ENCODE results near the gene RILP. TPM values are rescaled to one million over a fixed set of nuclear protein-coding genes. Genes with fewer than 3 reads are reported as not detected.

RILP gene
- total RNA-seq, 2 experiments from 2014 or later, result 6.2 to 6.5 TPM

DNA sequence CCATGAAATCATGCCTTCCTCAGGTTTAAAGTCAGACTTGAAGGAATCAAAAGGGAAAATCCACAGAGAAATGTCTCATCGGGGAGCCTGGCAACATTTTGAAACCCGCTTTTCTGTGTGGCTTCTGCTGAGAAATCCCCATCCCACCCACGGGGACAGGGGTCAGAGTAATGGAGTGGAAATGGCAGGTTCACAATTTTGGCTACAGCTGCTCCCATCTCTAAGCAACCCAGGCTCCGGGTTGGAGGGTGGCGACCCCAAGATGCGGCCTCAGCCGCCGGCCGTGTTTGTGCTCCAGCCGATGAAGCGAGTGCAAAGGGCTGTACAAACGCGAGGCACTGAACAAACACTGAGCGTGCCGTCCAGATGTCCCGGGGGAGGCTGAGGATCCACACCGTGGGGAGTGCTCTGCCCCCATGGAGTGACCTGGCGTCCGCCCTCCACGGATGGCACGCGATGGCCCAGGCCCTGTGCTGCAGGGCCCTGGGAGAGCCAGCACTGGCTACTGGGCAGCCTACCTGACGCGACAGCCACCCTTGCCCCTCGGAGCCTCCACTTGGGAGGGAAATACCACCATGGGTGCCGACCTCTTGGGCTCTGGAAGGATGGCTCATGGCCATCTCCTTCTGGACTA is 43.2 kb downstream of the RILP start:
- no peaks in the 10 kb centered on the region for H3K27me3 Mint-ChIP-seq (ENCODE audit: low read depth)
- POLR2A ChIA-PET, result no interaction called here
- CTCF ChIA-PET, result interaction anchor here (1.3 to 2.1 kb wide), 2 partner anchors 13 to 32 kb away, joined by 3 to 10 read pairs; no protein-coding TSS in a partner anchor
- H3K4me3 Mint-ChIP-seq, result no peak overlapping the region
- no peak for ATAC-seq
- no peaks in the 10 kb centered on the region for H3K36me3 Mint-ChIP-seq (ENCODE audit: low read depth)
- peaks cover 12% of the 10 kb centered on the region for H3K4me1 Mint-ChIP-seq (ENCODE audit: low read depth)
- H3K9me3 Mint-ChIP-seq (ENCODE audit: insufficient read depth), result peaks cover 6% of the 10 kb centered on the region
- no peak overlapping the region for H3K27ac Mint-ChIP-seq
- no peak for DNase-seq

DNA sequence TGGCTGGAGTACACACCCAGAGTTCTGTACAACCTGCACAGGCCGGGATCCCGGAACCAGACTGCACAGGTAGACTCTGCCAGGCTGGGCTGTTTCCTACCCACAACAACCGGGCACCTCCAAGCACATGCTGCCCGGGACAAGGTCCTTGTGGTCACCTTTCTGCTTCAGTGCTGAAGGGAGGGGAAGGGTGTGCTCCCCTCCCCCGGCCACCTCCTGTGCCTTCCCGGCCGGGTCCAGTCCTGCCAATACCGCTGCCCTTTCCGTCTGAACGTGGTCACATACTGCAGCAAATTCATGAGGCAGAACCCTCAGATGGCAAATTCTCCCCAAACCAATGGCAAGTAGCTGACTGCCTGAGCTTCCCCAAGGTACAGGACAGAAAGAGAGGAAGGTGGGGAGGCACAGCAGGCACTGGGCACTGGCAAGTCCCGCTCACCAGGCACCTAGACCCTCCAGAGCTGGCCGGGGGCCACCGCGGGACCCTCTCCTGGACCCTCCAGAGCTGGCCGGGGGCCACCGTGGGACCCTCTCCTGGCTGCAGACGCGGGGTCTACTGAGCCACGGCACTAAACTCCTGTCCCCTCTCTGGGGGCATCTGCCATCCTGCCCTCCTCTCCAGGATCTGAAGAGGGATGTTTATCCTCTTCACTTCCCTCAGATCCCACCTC is 43.9 kb downstream of the RILP start:
- POLR2A ChIA-PET, result no interaction called here
- no peaks in the 10 kb centered on the region for H3K27me3 Mint-ChIP-seq (ENCODE audit: low read depth)
- CTCF ChIA-PET, result interaction anchor here (0.6 kb wide), 1 partner anchor 609 kb away, joined by 3 read pairs; the partner anchor contains the start of gene TIMM22
- no peak for ATAC-seq
- H3K4me3 Mint-ChIP-seq, result no peak overlapping the region
- DNase-seq, result no peak
- peaks cover 12% of the 10 kb centered on the region for H3K4me1 Mint-ChIP-seq (ENCODE audit: low read depth)
- peaks cover 8% of the 10 kb centered on the region for H3K9me3 Mint-ChIP-seq (ENCODE audit: insufficient read depth)
- no peaks in the 10 kb centered on the region for H3K36me3 Mint-ChIP-seq (ENCODE audit: low read depth)
- no peak overlapping the region for H3K27ac Mint-ChIP-seq

DNA sequence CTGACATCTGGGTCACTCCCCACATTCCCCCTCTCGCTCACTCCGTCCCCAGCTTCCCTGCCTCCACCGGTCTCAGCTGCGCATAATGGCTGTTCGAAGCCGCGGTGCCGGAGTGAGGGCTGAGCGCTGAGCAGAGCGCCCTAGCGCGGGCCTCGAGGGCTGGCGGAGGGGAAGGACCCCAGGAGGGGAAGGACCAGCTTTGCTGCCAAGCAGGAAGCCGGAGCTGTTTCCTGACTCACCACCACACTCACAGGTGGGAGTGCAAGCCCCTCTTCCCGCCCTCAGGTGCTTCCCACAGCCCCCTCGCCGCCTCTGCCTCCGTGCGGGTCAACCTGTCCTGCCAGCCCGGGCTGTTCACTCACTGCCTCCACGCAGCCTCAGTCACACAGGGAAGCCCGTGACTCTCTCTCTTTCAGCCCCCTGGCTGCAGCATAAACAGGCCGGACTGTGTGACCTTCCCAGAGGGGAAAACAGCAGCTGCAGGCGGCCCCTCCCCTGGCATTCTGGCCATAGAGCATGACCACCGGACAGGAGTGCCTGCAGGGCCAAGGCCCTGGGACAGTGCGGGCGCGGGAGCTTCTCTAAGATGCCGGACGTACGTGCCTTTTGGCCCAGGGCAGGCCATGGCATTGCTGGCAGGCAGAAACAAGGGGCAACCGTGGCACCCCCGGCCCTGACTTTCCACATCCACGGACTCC is 44.7 kb downstream of the RILP start:
- Mint-ChIP-seq H3K27me3 (ENCODE audit: low read depth) (no peaks in the 10 kb centered on the region), H3K4me1 (ENCODE audit: low read depth) (peaks cover 12% of the 10 kb centered on the region), H3K9me3 (ENCODE audit: insufficient read depth) (peaks cover 8% of the 10 kb centered on the region), H3K36me3 (ENCODE audit: low read depth) (no peaks in the 10 kb centered on the region), H3K27ac (no peak overlapping the region), H3K4me3 (no peak overlapping the region)
- ChIA-PET CTCF (interaction anchor here (0.6 to 1.9 kb wide), 2 partner anchors 25 to 608 kb away, joined by 3 to 7 read pairs; partner anchors contain the start of gene TIMM22), POLR2A (interaction anchor here (1.2 kb wide), 1 partner anchor 21 kb away, joined by 3 read pairs; no protein-coding TSS in a partner anchor)
- ATAC-seq, result no peak
- no peak for DNase-seq

DNA sequence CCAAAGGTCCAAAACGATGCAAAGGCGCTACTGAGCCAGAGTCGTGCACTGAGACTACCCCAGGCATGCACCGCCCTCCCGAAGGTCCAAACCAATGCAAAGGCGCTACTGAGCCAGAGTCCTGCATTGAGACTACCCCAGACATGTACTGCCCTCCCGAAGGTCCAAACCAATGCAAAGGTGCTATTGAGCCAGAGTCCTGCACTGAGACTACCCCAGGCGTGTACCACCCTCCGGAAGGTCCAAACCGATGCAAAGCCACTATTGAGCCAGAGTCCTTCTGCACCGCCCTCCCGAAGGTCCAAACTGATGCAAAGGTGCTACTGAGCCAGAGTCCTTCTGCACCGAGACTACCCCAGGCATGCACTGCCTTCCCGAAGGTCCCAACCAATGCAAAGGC is 48.1 kb downstream of the RILP start:
- no peak overlapping the region for H3K4me3 Mint-ChIP-seq
- no peak for ATAC-seq
- peaks cover 8% of the 10 kb centered on the region for H3K9me3 Mint-ChIP-seq (ENCODE audit: insufficient read depth)
- no peaks in the 10 kb centered on the region for H3K4me1 Mint-ChIP-seq (ENCODE audit: low read depth)
- no peak for DNase-seq
- POLR2A ChIA-PET, result no interaction called here
- no peaks in the 10 kb centered on the region for H3K27me3 Mint-ChIP-seq (ENCODE audit: low read depth)
- no peaks in the 10 kb centered on the region for H3K36me3 Mint-ChIP-seq (ENCODE audit: low read depth)
- CTCF ChIA-PET, result no interaction called here
- H3K27ac Mint-ChIP-seq, result no peak overlapping the region

DNA sequence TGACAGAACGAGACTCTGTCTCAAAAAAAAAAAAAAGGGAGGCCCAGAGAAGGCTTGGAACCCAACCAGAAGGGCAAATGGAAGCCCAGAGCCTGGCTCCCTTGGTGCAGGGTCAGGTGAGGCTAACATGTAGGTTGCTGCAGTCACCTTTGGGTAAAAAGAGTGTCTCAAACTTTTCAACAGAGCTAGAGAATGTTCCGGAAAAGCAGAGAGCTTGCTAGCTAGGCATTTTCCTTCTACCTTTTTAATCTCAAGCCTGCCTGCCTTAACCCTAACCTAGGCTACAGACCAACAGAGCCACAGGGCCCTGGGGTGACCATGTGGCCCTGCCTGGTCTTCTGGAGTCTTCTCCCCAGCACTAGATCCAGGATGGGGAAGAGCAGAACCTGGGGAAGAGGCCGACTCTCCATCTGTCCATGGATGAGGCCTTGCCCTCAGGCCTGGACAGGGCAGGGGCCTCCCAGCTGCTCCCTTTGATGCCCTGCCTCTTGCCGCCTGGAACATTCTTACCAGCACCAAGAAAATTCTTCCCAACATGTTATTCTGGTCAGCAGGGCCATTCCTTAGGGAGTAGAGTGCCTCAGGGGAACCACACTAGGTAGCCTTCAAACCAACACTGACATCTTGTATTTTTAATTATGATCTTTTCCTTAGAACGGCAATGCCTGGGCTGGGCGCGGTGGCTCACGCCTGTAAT is 51.1 kb downstream of the RILP start:
- Mint-ChIP-seq H3K4me3 (no peak overlapping the region), H3K27me3 (ENCODE audit: low read depth) (no peaks in the 10 kb centered on the region), H3K9me3 (ENCODE audit: insufficient read depth) (peaks cover 8% of the 10 kb centered on the region), H3K4me1 (ENCODE audit: low read depth) (no peaks in the 10 kb centered on the region), H3K27ac (no peak overlapping the region), H3K36me3 (ENCODE audit: low read depth) (no peaks in the 10 kb centered on the region)
- CTCF ChIA-PET, result no interaction called here
- ATAC-seq, result no peak
- no peak for DNase-seq
- POLR2A ChIA-PET, result no interaction called here

DNA sequence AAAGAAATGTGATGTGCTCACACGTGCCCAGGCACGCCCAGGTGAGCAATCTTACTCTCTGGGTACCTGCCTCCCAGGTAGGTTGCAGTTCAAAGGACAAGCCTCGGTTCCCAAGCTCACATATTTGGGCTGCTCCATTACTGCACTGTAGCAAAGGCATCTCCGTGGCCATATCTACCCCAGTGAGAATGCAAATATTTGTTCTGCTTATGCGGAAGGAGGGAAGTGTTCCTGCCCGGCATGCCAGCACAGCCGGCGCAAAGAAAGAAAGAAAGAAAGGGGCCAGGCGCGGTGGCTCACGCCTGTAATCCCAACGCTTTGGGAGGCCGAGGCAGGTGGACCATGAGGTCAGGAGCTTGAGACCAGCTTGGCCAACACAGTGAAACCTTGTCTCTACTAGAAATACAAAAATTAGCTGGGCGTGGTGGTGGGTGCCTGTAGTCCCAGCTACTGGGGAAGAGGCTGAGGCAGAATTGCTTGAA is 51.8 kb downstream of the RILP start:
- ChIA-PET POLR2A (no interaction called here), CTCF (no interaction called here)
- Mint-ChIP-seq H3K27me3 (ENCODE audit: low read depth) (no peaks in the 10 kb centered on the region), H3K4me1 (ENCODE audit: low read depth) (peaks cover 5% of the 10 kb centered on the region), H3K36me3 (ENCODE audit: low read depth) (no peaks in the 10 kb centered on the region), H3K4me3 (no peak overlapping the region), H3K27ac (no peak overlapping the region), H3K9me3 (ENCODE audit: insufficient read depth) (peaks cover 8% of the 10 kb centered on the region)
- no peak for DNase-seq
- no peak for ATAC-seq

Other genes starting within 250 kb of the RILP start
- gene YWHAE, start 249.6 kb downstream of the RILP start, total RNA-seq, result 100 to 1,000 TPM; 393 to 414 TPM
- 10 to 100 TPM; 15.7 to 17.7 TPM for gene CRK, start 193.6 kb downstream of the RILP start, total RNA-seq
- gene MYO1C, start 157.2 kb downstream of the RILP start, total RNA-seq, result 10 to 100 TPM; 18.5 to 21.8 TPM
- gene INPP5K, start 133.3 kb downstream of the RILP start, total RNA-seq, result 10 to 100 TPM; 37.6 to 39.6 TPM
- gene PITPNA, start 87.1 kb downstream of the RILP start, total RNA-seq, result 10 to 100 TPM; 44.6 to 47.3 TPM
- under 1 TPM; 0.55 to 0.68 TPM for gene SLC43A2, start 21.0 kb downstream of the RILP start, total RNA-seq
- gene SCARF1, start 4.1 kb downstream of the RILP start, total RNA-seq, result 1 to 10 TPM; 4.5 to 5.3 TPM
- gene PRPF8, start 35.0 kb upstream of the RILP start, total RNA-seq, result 100 to 1,000 TPM; 309 to 321 TPM
- under 1 TPM in 1 of 2 experiments, not detected in 1; 0.13 TPM for gene TLCD2, start 60.5 kb upstream of the RILP start, total RNA-seq
- 10 to 100 TPM; 29.4 to 30.8 TPM for gene WDR81, start 74.8 kb upstream of the RILP start, total RNA-seq
- under 1 TPM; 0.16 to 0.31 TPM for gene SERPINF2, start 93.0 kb upstream of the RILP start, total RNA-seq
- 1 to 10 TPM; 3.9 to 6.0 TPM for gene SERPINF1, start 112.2 kb upstream of the RILP start, total RNA-seq
- 10 to 100 TPM; 40.3 to 41.7 TPM for gene SMYD4, start 180.0 kb upstream of the RILP start, total RNA-seq
- gene RPA1, start 180.1 kb upstream of the RILP start, total RNA-seq, result 100 to 1,000 TPM; 314 to 325 TPM